OCI-LY1 (cell line): ENCODE measurements around the gene BCAR3.

Experiments used
- H2AFZ ChIP-seq: fragments of 200-600 bp; sonication (generic), shearing (Covaris generic); 2 replicates; pipeline ENCODE4 v1.6.0; 2014; ENCODE audit warnings: antibody characterized with exemption, mild to moderate bottlenecking, low read length
- H3F3A ChIP-seq: fragments of 200-600 bp; sonication (generic), shearing (Covaris generic); 2 replicates; pipeline ENCODE4 v1.6.0; 2014; ENCODE audit warnings: mild to moderate bottlenecking, antibody characterized with exemption, low read length, moderate library complexity; ENCODE audit not compliant: insufficient read depth
- H3K27ac ChIP-seq: fragments of 200-600 bp; sonication (generic); 2 replicates; pipeline ENCODE4 v1.5.1; 2014; ENCODE audit warnings: low read length, mixed run types, mild to moderate bottlenecking, low read depth; ENCODE audit not compliant: poor library complexity, severe bottlenecking
- H3K27me3 ChIP-seq: fragments of 200-600 bp; sonication (generic); 2 replicates; pipeline ENCODE4 v1.6.0; 2014; ENCODE audit warnings: antibody characterized with exemption, mild to moderate bottlenecking, low read length, moderate library complexity; ENCODE audit not compliant: insufficient read depth
- H3K36me3 ChIP-seq: fragments of 200-600 bp; sonication (generic); 2 replicates; pipeline ENCODE4 v1.6.1; 2014; ENCODE audit warnings: mild to moderate bottlenecking, antibody characterized with exemption, low read length, moderate library complexity, mixed read lengths; ENCODE audit not compliant: insufficient read depth
- H3K4me1 ChIP-seq: fragments of 200-600 bp; sonication (generic); 2 replicates; pipeline ENCODE4 v1.5.1; 2014; ENCODE audit warnings: mild to moderate bottlenecking, low read length, moderate library complexity; ENCODE audit not compliant: insufficient read depth, severe bottlenecking
- H3K4me2 ChIP-seq: fragments of 200-600 bp; sonication (generic), shearing (Covaris generic); 2 replicates; pipeline ENCODE4 v1.6.1; 2014; ENCODE audit warnings: low read length
- H3K4me3 ChIP-seq: fragments of 200-600 bp; sonication (generic); 2 replicates; pipeline ENCODE4 v1.5.1; 2014; ENCODE audit warnings: low read length, low read depth, mild to moderate bottlenecking, mixed read lengths; ENCODE audit not compliant: poor library complexity, severe bottlenecking
- H3K79me2 ChIP-seq: fragments of 200-600 bp; shearing (Covaris generic); 2 replicates; pipeline ENCODE4 v1.6.1; 2016; ENCODE audit warnings: mixed run types, low read length, mixed read lengths; ENCODE audit not compliant: insufficient read depth
- H3K9ac ChIP-seq: fragments of 200-600 bp; sonication (generic), shearing (Covaris generic); 2 replicates; pipeline ENCODE4 v1.6.1; 2014; ENCODE audit warnings: mild to moderate bottlenecking, low read length, mixed read lengths
- H3K9me2 ChIP-seq: fragments of 200-600 bp; sonication (generic), shearing (Covaris generic); 2 replicates; pipeline ENCODE4 v1.6.1; 2014; ENCODE audit warnings: low read depth, mild to moderate bottlenecking, low read length, mixed read lengths
- H3K9me3 ChIP-seq: fragments of 200-600 bp; shearing (Covaris generic); 2 replicates; pipeline ENCODE4 v1.6.1; 2014; ENCODE audit warnings: low read length, mixed read lengths
- H4K20me1 ChIP-seq: fragments of 200-600 bp; sonication (generic), shearing (Covaris generic); 2 replicates; pipeline ENCODE4 v1.6.0; 2016; ENCODE audit warnings: mild to moderate bottlenecking, low read length; ENCODE audit not compliant: insufficient read depth
- EZH2 ChIP-seq: fragments of 200-600 bp; sonication (generic), shearing (Covaris generic); IDR thresholded peaks from 2 replicates; pipeline ENCODE4 v1.8.0; 2017; ENCODE audit warnings: borderline replicate concordance, mixed run types, mild to moderate bottlenecking, antibody characterized with exemption, low read length, moderate library complexity, mixed read lengths
- TF ChIP-seq, protein P1 (sequence below): fragments of 200-600 bp; sonication (generic), shearing (Covaris generic); IDR thresholded peaks from 2 replicates; pipeline ENCODE4 v1.5.1; 2017; ENCODE audit warnings: mild to moderate bottlenecking, antibody characterized with exemption, low read length, moderate library complexity, mixed read lengths

The BCAR3 gene

DNA sequence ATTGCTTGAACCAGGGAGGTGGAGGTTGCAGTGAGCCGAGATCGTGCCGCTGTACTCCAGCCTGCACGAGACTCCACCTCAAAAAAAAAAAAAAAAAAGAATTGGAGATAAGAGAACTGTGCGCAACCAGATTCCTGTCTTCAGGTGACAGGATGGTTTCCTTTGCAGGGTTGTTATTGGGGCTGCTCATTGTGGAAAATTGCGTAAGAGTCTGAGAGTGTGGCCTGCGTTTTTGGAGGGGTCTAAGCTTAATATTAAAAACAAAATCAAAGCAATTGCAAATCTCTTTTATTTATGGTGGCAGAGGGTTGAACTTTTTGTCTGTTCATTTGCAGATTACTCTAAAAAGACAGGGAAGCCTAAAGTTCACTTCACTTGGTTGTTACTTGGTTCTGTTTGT is 36.0 kb upstream of the BCAR3 start:
- Histone ChIP-seq H3K9me2 (no peaks in the 10 kb centered on the region), H3K9ac (no peak overlapping the region), H3K79me2 (no peaks in the 10 kb centered on the region), H3K4me2 (no peak overlapping the region), H3K27me3 (no peaks in the 10 kb centered on the region), H3K27ac (no peak overlapping the region), H3K4me3 (no peak overlapping the region), H4K20me1 (no peaks in the 10 kb centered on the region), H3F3A (no peaks in the 10 kb centered on the region), H3K4me1 (no peaks in the 10 kb centered on the region), H2AFZ (no peak overlapping the region), H3K36me3 (no peaks in the 10 kb centered on the region), H3K9me3 (no peaks in the 10 kb centered on the region)
- TF ChIP-seq, protein P1, sequence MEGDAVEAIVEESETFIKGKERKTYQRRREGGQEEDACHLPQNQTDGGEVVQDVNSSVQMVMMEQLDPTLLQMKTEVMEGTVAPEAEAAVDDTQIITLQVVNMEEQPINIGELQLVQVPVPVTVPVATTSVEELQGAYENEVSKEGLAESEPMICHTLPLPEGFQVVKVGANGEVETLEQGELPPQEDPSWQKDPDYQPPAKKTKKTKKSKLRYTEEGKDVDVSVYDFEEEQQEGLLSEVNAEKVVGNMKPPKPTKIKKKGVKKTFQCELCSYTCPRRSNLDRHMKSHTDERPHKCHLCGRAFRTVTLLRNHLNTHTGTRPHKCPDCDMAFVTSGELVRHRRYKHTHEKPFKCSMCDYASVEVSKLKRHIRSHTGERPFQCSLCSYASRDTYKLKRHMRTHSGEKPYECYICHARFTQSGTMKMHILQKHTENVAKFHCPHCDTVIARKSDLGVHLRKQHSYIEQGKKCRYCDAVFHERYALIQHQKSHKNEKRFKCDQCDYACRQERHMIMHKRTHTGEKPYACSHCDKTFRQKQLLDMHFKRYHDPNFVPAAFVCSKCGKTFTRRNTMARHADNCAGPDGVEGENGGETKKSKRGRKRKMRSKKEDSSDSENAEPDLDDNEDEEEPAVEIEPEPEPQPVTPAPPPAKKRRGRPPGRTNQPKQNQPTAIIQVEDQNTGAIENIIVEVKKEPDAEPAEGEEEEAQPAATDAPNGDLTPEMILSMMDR = no peak
- TF ChIP-seq EZH2 = no peak

DNA sequence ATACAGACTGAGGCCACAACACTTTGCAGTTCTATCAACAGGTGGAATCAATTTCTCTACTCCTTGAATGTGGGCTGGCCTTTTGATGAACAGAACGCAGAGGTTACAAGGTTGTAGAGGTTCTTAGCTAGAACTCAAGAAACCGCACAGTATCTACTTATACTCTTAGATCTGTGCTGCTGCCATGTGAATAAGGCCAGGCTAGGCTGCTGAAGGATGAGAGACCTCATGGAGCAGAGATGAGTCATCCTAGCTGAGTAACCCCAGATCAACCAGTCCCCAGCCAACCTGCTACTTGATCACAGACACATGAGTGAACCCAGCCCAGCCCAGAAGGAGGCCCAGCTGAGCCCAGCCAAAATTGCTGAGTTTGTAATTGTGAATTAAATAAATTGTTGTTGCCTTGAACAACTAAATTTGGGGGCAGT is 35.3 kb upstream of the BCAR3 start:
- H3K9me2 ChIP-seq = no peaks in the 10 kb centered on the region
- H3K27me3 ChIP-seq = no peaks in the 10 kb centered on the region

DNA sequence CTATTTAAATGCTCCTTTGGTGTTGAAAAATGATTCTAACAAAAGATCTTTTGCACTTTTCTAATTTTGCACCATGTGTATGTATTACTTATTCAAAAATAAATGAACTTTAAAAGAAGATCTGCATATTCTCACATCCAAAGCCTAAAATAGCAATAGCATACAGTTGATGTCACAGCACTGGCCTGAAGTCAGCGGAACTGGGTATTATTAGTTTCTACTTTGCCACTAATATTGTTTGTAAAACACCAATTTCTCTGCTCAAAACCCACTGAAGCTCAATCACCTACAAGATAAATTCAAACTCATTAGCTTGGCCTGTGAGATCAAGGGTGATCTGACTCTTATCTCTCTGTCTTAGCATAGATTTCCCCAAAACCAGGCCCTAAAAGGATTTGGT is 34.5 kb upstream of the BCAR3 start:
- Histone ChIP-seq H3K79me2 (no peaks in the 10 kb centered on the region), H3K4me2 (no peak overlapping the region), H3K27ac (no peak overlapping the region), H3F3A (no peaks in the 10 kb centered on the region), H3K9me3 (no peaks in the 10 kb centered on the region), H4K20me1 (no peaks in the 10 kb centered on the region), H3K9ac (no peak overlapping the region), H3K9me2 (no peaks in the 10 kb centered on the region), H3K4me3 (no peak overlapping the region), H3K36me3 (no peaks in the 10 kb centered on the region), H2AFZ (no peak overlapping the region), H3K4me1 (no peaks in the 10 kb centered on the region), H3K27me3 (no peaks in the 10 kb centered on the region)
- TF ChIP-seq, protein P1 = no peak
- no peak for TF ChIP-seq EZH2

More for the DNA sequence above, 35.3 kb upstream of the BCAR3 start:
- Histone ChIP-seq H3K4me3 (no peak overlapping the region), H3K27ac (no peak overlapping the region), H3K9me3 (no peaks in the 10 kb centered on the region), H3K4me1 (no peaks in the 10 kb centered on the region), H4K20me1 (no peaks in the 10 kb centered on the region), H3K79me2 (no peaks in the 10 kb centered on the region), H3F3A (no peaks in the 10 kb centered on the region), H3K36me3 (no peaks in the 10 kb centered on the region), H2AFZ (no peak overlapping the region), H3K4me2 (no peak overlapping the region), H3K9ac (no peak overlapping the region)
- TF ChIP-seq EZH2 = no peak
- TF ChIP-seq, protein P1 = no peak
